Measurements from ENCODE around the gene C6orf120. TPM values are rescaled to one million over a fixed set of nuclear protein-coding genes. Genes with fewer than 3 reads are reported as not detected.
A peak's percentile ranks its signal among the peaks of the same experiment; 100 is the strongest.
"Not testable (repeated sequence)": the region's sequence is repeated elsewhere in the genome, so short reads cannot be mapped to it uniquely, and the experiment has no call there.

C6orf120 gene
- total and polyA plus RNA-seq, 5 donors from 2014 or later, result 9.7 to 18.2 (median 11.5) TPM

- Histone ChIP-seq H3K36me3 (ENCODE audit: control insufficient read depth, insufficient read depth, low read length) (peaks cover 17% of the 10 kb centered on the region), H3K4me3 (ENCODE audit: low read depth, low read length) (no peak overlapping the region), H3K4me1 (ENCODE audit: control insufficient read depth, insufficient read depth, low read length, poor library complexity, severe bottlenecking) (no peaks in the 10 kb centered on the region), H3K27me3 (ENCODE audit: control insufficient read depth, insufficient read depth, low read length) (no peaks in the 10 kb centered on the region), H3K9me3 (ENCODE audit: control insufficient read depth in 2 of 2, low read length in 2 of 2) (peaks cover 9 to 10% of the 10 kb centered on the region in 2 experiments), H3K27ac (ENCODE audit: insufficient read depth, low read length, poor library complexity, severe bottlenecking) (no peak overlapping the region)
- H3K27ac Mint-ChIP-seq, result no peak overlapping the region
- peaks cover 0 to 10% (median 9%) of the 10 kb centered on the region in 4 donors for H3K4me1 Mint-ChIP-seq
- DNase-seq (no peak), ATAC-seq (ENCODE audit: low read depth in 2 of 2) (no peak)
- H3K9me3 Mint-ChIP-seq, result peaks cover 0 to 27% (median 10%) of the 10 kb centered on the region in 7 donors
- H3K4me3 Mint-ChIP-seq, result no peak overlapping the region
- H3K27me3 Mint-ChIP-seq, result no peaks in the 10 kb centered on the region
- peaks cover 74% of the 10 kb centered on the region for H3K36me3 Mint-ChIP-seq
These were observed 16.1 kb upstream of the C6orf120 start for GRCh38 chr6:169685860-169686259.

DNA sequence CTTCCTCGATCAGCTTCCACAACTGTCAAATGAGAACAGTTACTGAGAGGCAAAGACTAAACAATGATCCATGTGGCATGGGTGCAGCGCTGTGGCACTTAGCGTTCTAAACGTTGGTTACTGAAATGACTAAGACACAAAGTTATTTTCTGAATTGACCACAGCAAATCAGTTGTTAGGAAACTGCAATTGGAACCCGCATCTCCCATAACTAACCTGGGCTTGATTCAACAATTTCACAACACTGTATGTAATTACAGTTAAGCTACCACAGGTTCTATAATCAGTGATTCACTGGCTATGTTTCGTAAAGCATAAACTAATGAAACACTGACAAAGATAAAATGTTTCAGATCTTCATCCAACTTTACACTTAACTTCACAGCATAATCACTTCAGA lies 12.6 kb upstream of the C6orf120 start:
- H3K9me3 ChIP-seq (ENCODE audit: control insufficient read depth in 2 of 2, low read length in 2 of 2), result peaks cover 9 to 10% of the 10 kb centered on the region in 2 experiments
- H3K27ac ChIP-seq (ENCODE audit: insufficient read depth, low read length, poor library complexity, severe bottlenecking), result no peak overlapping the region
- Mint-ChIP-seq H3K9me3 (peaks cover 0 to 29% (median 11%) of the 10 kb centered on the region in 7 donors), H3K27me3 (no peaks in the 10 kb centered on the region), H3K36me3 (peaks cover 60% of the 10 kb centered on the region), H3K27ac (no peak overlapping the region), H3K4me1 (peaks cover 0 to 13% (median 6%) of the 10 kb centered on the region in 4 donors), H3K4me3 (no peak overlapping the region)
- H3K4me3 ChIP-seq (ENCODE audit: low read depth, low read length), result no peak overlapping the region
- no peaks in the 10 kb centered on the region for H3K27me3 ChIP-seq (ENCODE audit: control insufficient read depth, insufficient read depth, low read length)
- no peaks in the 10 kb centered on the region for H3K4me1 ChIP-seq (ENCODE audit: control insufficient read depth, insufficient read depth, low read length, poor library complexity, severe bottlenecking)
- H3K36me3 ChIP-seq (ENCODE audit: control insufficient read depth, insufficient read depth, low read length), result peaks cover 14% of the 10 kb centered on the region
- no peak for ATAC-seq (ENCODE audit: low read depth in 2 of 2)
- no peak for DNase-seq

DNA sequence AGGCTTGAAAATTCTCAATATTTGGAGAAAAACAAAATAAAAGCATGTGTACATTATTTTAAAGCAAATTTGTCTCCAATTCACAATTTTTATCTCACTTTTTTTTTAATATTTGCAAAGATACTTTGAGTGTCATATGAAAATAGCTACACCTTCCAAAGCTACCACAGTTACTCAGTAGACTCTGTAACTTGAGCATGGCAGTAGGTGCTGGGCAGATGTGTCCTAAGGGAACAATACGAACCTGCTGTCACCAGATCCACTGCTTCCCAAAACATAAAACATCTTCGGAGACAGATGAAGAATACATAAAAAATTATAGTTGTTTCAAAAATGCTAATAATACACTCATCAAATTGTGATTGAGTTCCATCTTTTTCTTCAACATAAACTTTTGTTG lies 10.7 kb upstream of the C6orf120 start:
- Histone ChIP-seq H3K9me3 (ENCODE audit: control insufficient read depth in 2 of 2, low read length in 2 of 2) (peaks cover 2 to 5% of the 10 kb centered on the region in 2 experiments), H3K27ac (ENCODE audit: insufficient read depth, low read length, poor library complexity, severe bottlenecking) (no peak overlapping the region), H3K4me3 (ENCODE audit: low read depth, low read length) (no peak overlapping the region), H3K4me1 (ENCODE audit: control insufficient read depth, insufficient read depth, low read length, poor library complexity, severe bottlenecking) (no peaks in the 10 kb centered on the region), H3K27me3 (ENCODE audit: control insufficient read depth, insufficient read depth, low read length) (no peaks in the 10 kb centered on the region), H3K36me3 (ENCODE audit: control insufficient read depth, insufficient read depth, low read length) (peaks cover 7% of the 10 kb centered on the region)
- Mint-ChIP-seq H3K4me1 (peaks cover 0 to 9% (median 5%) of the 10 kb centered on the region in 4 donors), H3K4me3 (no peak overlapping the region), H3K36me3 (peaks cover 48% of the 10 kb centered on the region), H3K27ac (no peak overlapping the region), H3K9me3 (peaks cover 0 to 15% (median 8%) of the 10 kb centered on the region in 7 donors), H3K27me3 (no peaks in the 10 kb centered on the region)
- ATAC-seq (ENCODE audit: low read depth in 2 of 2) (no peak), DNase-seq (no peak)

- H3K4me3 Mint-ChIP-seq, result no peak overlapping the region
- Histone ChIP-seq H3K4me3 (ENCODE audit: low read depth, low read length) (no peak overlapping the region), H3K36me3 (ENCODE audit: control insufficient read depth, insufficient read depth, low read length) (peaks cover 4% of the 10 kb centered on the region), H3K4me1 (ENCODE audit: control insufficient read depth, insufficient read depth, low read length, poor library complexity, severe bottlenecking) (no peaks in the 10 kb centered on the region), H3K27ac (ENCODE audit: insufficient read depth, low read length, poor library complexity, severe bottlenecking) (no peak overlapping the region), H3K9me3 (ENCODE audit: control insufficient read depth in 2 of 2, low read length in 2 of 2) (peaks cover 3 to 6% of the 10 kb centered on the region in 2 experiments), H3K27me3 (ENCODE audit: control insufficient read depth, insufficient read depth, low read length) (no peaks in the 10 kb centered on the region)
- no peaks in the 10 kb centered on the region for H3K27me3 Mint-ChIP-seq
- peaks cover 0 to 9% (median 5%) of the 10 kb centered on the region in 4 donors for H3K4me1 Mint-ChIP-seq
- peaks cover 38% of the 10 kb centered on the region for H3K36me3 Mint-ChIP-seq
- H3K9me3 Mint-ChIP-seq, result peaks cover 0 to 13% (median 6%) of the 10 kb centered on the region in 7 donors
- DNase-seq (no peak), ATAC-seq (ENCODE audit: low read depth in 2 of 2) (no peak)
- no peak overlapping the region for H3K27ac Mint-ChIP-seq
These were observed 9.4 kb upstream of the C6orf120 start for GRCh38 chr6:169692516-169692915.

DNA sequence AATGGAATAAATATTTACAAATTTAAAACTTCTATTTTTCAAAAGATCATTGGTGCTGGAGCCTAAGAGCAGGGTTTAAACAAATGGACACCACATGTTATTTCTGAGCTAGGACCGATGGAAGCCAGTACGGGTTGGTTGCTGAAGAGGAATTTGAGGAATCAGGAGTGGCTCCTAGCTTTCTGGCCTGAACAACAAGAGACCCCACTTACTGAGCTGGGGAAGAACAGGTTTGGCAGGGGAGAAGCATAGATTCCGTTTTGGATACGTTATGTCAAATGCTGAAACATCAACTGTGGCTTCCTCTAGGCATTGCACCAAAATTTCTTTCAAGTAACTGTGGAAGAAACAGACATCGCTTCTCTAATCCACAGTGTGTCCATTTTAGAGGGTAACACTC lies 6.8 kb upstream of the C6orf120 start:
- H3K27ac ChIP-seq (ENCODE audit: insufficient read depth, low read length, poor library complexity, severe bottlenecking), result no peak overlapping the region
- no peaks in the 10 kb centered on the region for H3K27me3 ChIP-seq (ENCODE audit: control insufficient read depth, insufficient read depth, low read length)
- DNase-seq, result no peak
- no peak overlapping the region for H3K4me3 ChIP-seq (ENCODE audit: low read depth, low read length)
- H3K9me3 ChIP-seq (ENCODE audit: control insufficient read depth in 2 of 2, low read length in 2 of 2), result peaks cover 3 to 6% of the 10 kb centered on the region in 2 experiments
- Mint-ChIP-seq H3K4me1 (peaks cover 0 to 15% (median 6%) of the 10 kb centered on the region in 4 donors), H3K9me3 (peaks cover 0 to 13% (median 4%) of the 10 kb centered on the region in 7 donors), H3K36me3 (peaks cover 27% of the 10 kb centered on the region), H3K27ac (no peak overlapping the region), H3K4me3 (no peak overlapping the region), H3K27me3 (no peaks in the 10 kb centered on the region)
- no peak for ATAC-seq (ENCODE audit: low read depth in 2 of 2)
- peaks cover under 1% of the 10 kb centered on the region for H3K4me1 ChIP-seq (ENCODE audit: control insufficient read depth, insufficient read depth, low read length, poor library complexity, severe bottlenecking)
- no peaks in the 10 kb centered on the region for H3K36me3 ChIP-seq (ENCODE audit: control insufficient read depth, insufficient read depth, low read length)

- not testable (repeated sequence) for H3K27me3 Mint-ChIP-seq; H3K36me3 ChIP-seq (ENCODE audit: control insufficient read depth, insufficient read depth, low read length); H3K9me3 Mint-ChIP-seq; DNase-seq; H3K4me3 ChIP-seq (ENCODE audit: low read depth, low read length); ATAC-seq (ENCODE audit: low read depth in 2 of 2); H3K27ac Mint-ChIP-seq; H3K9me3 ChIP-seq (ENCODE audit: control insufficient read depth in 2 of 2, low read length in 2 of 2); H3K4me3 Mint-ChIP-seq; H3K27ac ChIP-seq (ENCODE audit: insufficient read depth, low read length, poor library complexity, severe bottlenecking); H3K27me3 ChIP-seq (ENCODE audit: control insufficient read depth, insufficient read depth, low read length)
- peaks cover 16% of the 10 kb centered on the region for H3K36me3 Mint-ChIP-seq
- peaks cover 13% of the 10 kb centered on the region for H3K4me1 ChIP-seq (ENCODE audit: control insufficient read depth, insufficient read depth, low read length, poor library complexity, severe bottlenecking)
- H3K4me1 Mint-ChIP-seq, result peaks cover 6 to 21% (median 14%) of the 10 kb centered on the region in 4 donors
These were observed 4.8 kb upstream of the C6orf120 start for GRCh38 chr6:169697115-169697514.

- DNase-seq, result no peak
- H3K27me3 Mint-ChIP-seq, result no peaks in the 10 kb centered on the region
These were observed 1.6 kb upstream of the C6orf120 start for GRCh38 chr6:169700296-169700695.

DNA sequence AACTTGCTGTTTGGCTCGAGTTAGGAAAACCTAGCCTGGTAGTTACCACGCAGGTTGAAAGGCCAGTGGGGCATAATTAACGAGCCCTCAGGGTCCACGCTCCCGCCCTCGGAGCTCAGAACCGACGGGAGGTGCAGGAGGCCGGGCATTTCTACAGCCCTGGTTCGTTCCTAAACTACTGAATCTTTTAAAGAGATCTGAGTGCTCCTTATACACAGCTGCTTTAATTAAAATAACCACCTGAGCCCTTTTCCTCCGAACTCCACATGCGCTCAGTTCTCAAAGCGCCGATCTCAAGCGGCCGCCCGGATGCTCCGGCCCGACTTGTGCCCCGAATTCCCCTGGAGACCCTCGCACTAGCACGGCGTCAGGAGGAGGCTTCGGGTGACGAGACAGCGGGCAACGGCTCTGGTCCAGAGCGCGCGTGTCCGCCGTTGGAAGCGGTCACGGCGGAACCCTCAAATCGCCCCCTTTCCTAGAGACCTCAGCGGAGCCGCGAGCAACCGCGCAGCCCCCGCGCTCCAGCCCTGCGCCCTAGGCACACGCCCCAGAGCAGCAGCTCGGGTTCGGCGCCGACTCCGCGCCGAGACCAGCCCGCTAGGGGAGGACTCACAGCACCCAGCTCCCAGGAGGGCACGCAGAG lies 494 bp upstream of the C6orf120 start:
- peaks cover 4% of the 10 kb centered on the region for H3K36me3 Mint-ChIP-seq
- H3K27me3 ChIP-seq (ENCODE audit: control insufficient read depth, insufficient read depth, low read length), result no peaks in the 10 kb centered on the region
- peak overlapping the region; percentile 91 to 100 (median 94) for H3K4me3 Mint-ChIP-seq
- peaks cover 26 to 55% (median 44%) of the 10 kb centered on the region in 4 donors for H3K4me1 Mint-ChIP-seq
- peak overlapping the region; percentile 93 to 95 (median 93) for H3K27ac Mint-ChIP-seq
- H3K9me3 Mint-ChIP-seq, result no peaks in the 10 kb centered on the region
- peak overlapping the region; percentile 76 for H3K4me3 ChIP-seq (ENCODE audit: low read depth, low read length)
- DNase-seq, result no peak
- H3K27me3 Mint-ChIP-seq, result no peaks in the 10 kb centered on the region
- ATAC-seq (ENCODE audit: low read depth in 2 of 2), result no peak
- H3K4me1 ChIP-seq (ENCODE audit: control insufficient read depth, insufficient read depth, low read length, poor library complexity, severe bottlenecking), result peaks cover 43% of the 10 kb centered on the region
- H3K27ac ChIP-seq (ENCODE audit: insufficient read depth, low read length, poor library complexity, severe bottlenecking), result peak overlapping the region; percentile 98
- peaks cover 15% of the 10 kb centered on the region for H3K36me3 ChIP-seq (ENCODE audit: control insufficient read depth, insufficient read depth, low read length)
- peaks cover 0 to 1% of the 10 kb centered on the region in 2 experiments for H3K9me3 ChIP-seq (ENCODE audit: control insufficient read depth in 2 of 2, low read length in 2 of 2)

More at GRCh38 chr6:169700296-169700695, 1.6 kb upstream of the C6orf120 start:
- Histone ChIP-seq H3K9me3 (ENCODE audit: control insufficient read depth in 2 of 2, low read length in 2 of 2) (peaks cover 3 to 6% of the 10 kb centered on the region in 2 experiments), H3K27me3 (ENCODE audit: control insufficient read depth, insufficient read depth, low read length) (no peaks in the 10 kb centered on the region), H3K4me3 (ENCODE audit: low read depth, low read length) (no peak overlapping the region), H3K36me3 (ENCODE audit: control insufficient read depth, insufficient read depth, low read length) (peaks cover 14% of the 10 kb centered on the region), H3K4me1 (ENCODE audit: control insufficient read depth, insufficient read depth, low read length, poor library complexity, severe bottlenecking) (peaks cover 38% of the 10 kb centered on the region), H3K27ac (ENCODE audit: insufficient read depth, low read length, poor library complexity, severe bottlenecking) (no peak overlapping the region)
- Mint-ChIP-seq H3K36me3 (peaks cover 9% of the 10 kb centered on the region), H3K9me3 (peaks cover 0 to 3% (median 0%) of the 10 kb centered on the region in 7 donors), H3K4me1 (peaks cover 17 to 47% (median 37%) of the 10 kb centered on the region in 4 donors), H3K27ac (peak overlapping the region in 1 of 3 donors; percentile 93), H3K4me3 (peak overlapping the region; percentile 24 to 100 (median 60))
- no peak for ATAC-seq (ENCODE audit: low read depth in 2 of 2)
